GM23338 (cell line): ENCODE measurements around the gene PASK. TPM values are rescaled to one million over a fixed set of nuclear protein-coding genes. Genes with fewer than 3 reads are reported as not detected.

Source experiments
- ATAC-seq: fragments of 200-7000 bp; cut with Tn5 transposase; 3 replicates; pipeline ENCODE4 v1.9.1; 2020
- DNase-seq: peaks from one replicate; pipeline ENCODE4 v3.0.0-alpha.2; 2015; ENCODE audit warnings: low spot score
- H2AFZ ChIP-seq: fragments of 200-600 bp; sonication (generic); 2 replicates; pipeline ENCODE4 v1.8.0; 2016; ENCODE audit warnings: antibody characterized with exemption, mild to moderate bottlenecking, moderate library complexity
- H3F3A ChIP-seq: fragments of 200-600 bp; sonication (generic); replicated peaks from 2 replicates; pipeline ENCODE4 v1.8.0; 2017; ENCODE audit warnings: antibody characterized with exemption, mixed run types, low read depth
- H3K27ac ChIP-seq: fragments of 200-600 bp; sonication (generic); 2 replicates; pipeline ENCODE4 v1.6.1; 2016; ENCODE audit warnings: low read depth
- H3K27me3 ChIP-seq: fragments of 200-600 bp; sonication (generic); 2 replicates; pipeline ENCODE4 v1.8.0; 2016; ENCODE audit warnings: mild to moderate bottlenecking, mixed run types, moderate library complexity; ENCODE audit not compliant: insufficient read depth
- H3K36me3 ChIP-seq: fragments of 200-600 bp; sonication (generic); 2 replicates; pipeline ENCODE4 v1.8.0; 2016; ENCODE audit warnings: mild to moderate bottlenecking; ENCODE audit not compliant: insufficient read depth
- H3K4me1 ChIP-seq: fragments of 200-600 bp; sonication (generic); 2 replicates; pipeline ENCODE4 v1.8.0; 2016; ENCODE audit warnings: mild to moderate bottlenecking, moderate library complexity; ENCODE audit not compliant: insufficient read depth
- H3K4me2 ChIP-seq: fragments of 200-600 bp; sonication (generic); 2 replicates; pipeline ENCODE4 v1.7.1; 2017; ENCODE audit warnings: mixed run types
- H3K4me3 ChIP-seq: fragments of 200-600 bp; sonication (generic); 2 replicates; pipeline ENCODE4 v1.6.1; 2016; ENCODE audit warnings: mixed run types
- H3K79me2 ChIP-seq: fragments of 200-600 bp; sonication (generic); replicated peaks from 2 replicates; pipeline ENCODE4 v1.8.0; 2017; ENCODE audit warnings: mild to moderate bottlenecking; ENCODE audit not compliant: insufficient read depth
- H3K9me2 ChIP-seq: fragments of 200-600 bp; sonication (generic); 2 replicates; pipeline ENCODE4 v1.8.0; 2017; ENCODE audit not compliant: insufficient read depth
- H4K20me1 ChIP-seq: fragments of 200-600 bp; sonication (generic); replicated peaks from 2 replicates; pipeline ENCODE4 v1.8.0; 2017; ENCODE audit warnings: mild to moderate bottlenecking; ENCODE audit not compliant: insufficient read depth
- H3K27ac Mint-ChIP-seq: 2 replicates; pipeline ENCODE4 v1.8.0; 2020; ENCODE audit warnings: inconsistent platforms, mild to moderate bottlenecking, moderate library complexity, mixed read lengths
- H3K27me3 Mint-ChIP-seq: 3 replicates; pipeline ENCODE4 v1.8.0; 2022; ENCODE audit warnings: low read depth, mild to moderate bottlenecking, moderate library complexity, mixed read lengths, inconsistent platforms; ENCODE audit not compliant: insufficient read depth, poor library complexity
- H3K36me3 Mint-ChIP-seq: 3 replicates; pipeline ENCODE4 v1.8.0; 2021; ENCODE audit warnings: low read depth, mild to moderate bottlenecking, inconsistent platforms, moderate library complexity, mixed read lengths
- H3K4me1 Mint-ChIP-seq: 3 replicates; pipeline ENCODE4 v1.8.0; 2020; ENCODE audit warnings: mild to moderate bottlenecking, inconsistent platforms, mixed read lengths
- H3K4me3 Mint-ChIP-seq: 3 replicates; pipeline ENCODE4 v1.8.0; 2021; ENCODE audit warnings: moderate library complexity, mild to moderate bottlenecking, inconsistent platforms, mixed read lengths
- H3K9me3 Mint-ChIP-seq: 3 replicates; pipeline ENCODE4 v1.8.0; 2020; ENCODE audit warnings: moderate library complexity, mild to moderate bottlenecking, inconsistent platforms, mixed read lengths
- CREB1 ChIP-seq: fragments of 250-450 bp; sonication (Bioruptor Pico); IDR thresholded peaks from 2 replicates; pipeline ENCODE4 v1.5.0; 2020; ENCODE audit warnings: low read depth, mild to moderate bottlenecking, moderate library complexity
- CTCF ChIP-seq, 2 experiments: fragments of 200-600 bp in 1 of 2; sonication (generic) in 1 of 2; conservative IDR thresholded peaks; 2 replicates each; pipeline versions ENCODE4 v1.5.1 to v1.6.1; 2016 to 2017; ENCODE audit warnings: antibody characterized with exemption in 2 of 2, low read depth in 2 of 2, mild to moderate bottlenecking in 2 of 2, moderate library complexity in 1 of 2
- EZH2 ChIP-seq: fragments of 200-600 bp; sonication (generic); IDR thresholded peaks from one replicate; pipeline ENCODE4 v1.8.0; 2017; ENCODE audit warnings: antibody characterized with exemption, mild to moderate bottlenecking, low read depth; ENCODE audit not compliant: unreplicated experiment
- EZH2phosphoT487 ChIP-seq: fragments of 200-600 bp; sonication (generic); IDR thresholded peaks from one replicate; pipeline ENCODE4 v1.8.1; 2018; ENCODE audit warnings: antibody characterized with exemption; ENCODE audit not compliant: unreplicated experiment
- JUNB ChIP-seq: IDR thresholded peaks from one replicate; pipeline ENCODE4 v1.6.1; 2016; ENCODE audit warnings: antibody characterized with exemption; ENCODE audit not compliant: unreplicated experiment
- POLR2AphosphoS5 ChIP-seq: IDR thresholded peaks from 2 replicates; pipeline ENCODE4 v1.6.1; 2016; ENCODE audit warnings: antibody characterized with exemption, low read depth
- REST ChIP-seq: IDR thresholded peaks from one replicate; pipeline ENCODE4 v1.6.1; 2018; ENCODE audit warnings: antibody characterized with exemption; ENCODE audit not compliant: unreplicated experiment
- STAT1 ChIP-seq: IDR thresholded peaks from one replicate; pipeline ENCODE4 v1.6.1; 2016; ENCODE audit warnings: antibody characterized with exemption; ENCODE audit not compliant: unreplicated experiment
- ZNF331 ChIP-seq: fragments of 250-450 bp; sonication (Bioruptor Pico); IDR thresholded peaks from 2 replicates; pipeline ENCODE4 v1.5.0; 2020; ENCODE audit warnings: low read depth, mild to moderate bottlenecking, moderate library complexity
- ZNF462 ChIP-seq: fragments of 250-450 bp; sonication (Bioruptor Pico); IDR thresholded peaks from 2 replicates; pipeline ENCODE4 v1.5.0; 2020; ENCODE audit warnings: mild to moderate bottlenecking, moderate library complexity
- polyA plus RNA-seq: library from polyadenylated mRNA; unstranded; fragments of >200 nt; fragmentation: Nextera tagmentation; extraction: Ambion mirVana; gene quantifications from 2 replicates; pipeline ENCODE4 v1.2.1, GENCODE V29; 2016
- total RNA-seq: library from RNA; depleted of rRNA; stranded (reverse); fragments of >200 nt; shearing (Covaris generic); gene quantifications from 2 replicates; pipeline ENCODE4 v1.2.3, GENCODE V29; 2014

PASK gene
- total and polyA plus RNA-seq, 2 experiments from 2014 or later = 12.5 to 38.4 TPM

GRCh38 chr2:241063093-241063551 lies 86.2 kb downstream of the PASK start (continued):
- TF ChIP-seq REST (no peak), EZH2 (no peak), JUNB (no peak), EZH2phosphoT487 (no peak), STAT1 (no peak), POLR2AphosphoS5 (no peak), ZNF331 (CRISPR knock-in tag) (no peak), CTCF (conservative IDR thresholded peaks at IDR 0.05; ENCODE audit: low read depth in 2 of 2) (no peak)

GRCh38 chr2:241062389-241063092 lies 86.7 kb downstream of the PASK start:
- H3K27ac Mint-ChIP-seq = no peak overlapping the region
- no peak overlapping the region for H3K4me3 ChIP-seq
- no peaks in the 10 kb centered on the region for H3K4me1 ChIP-seq
- ATAC-seq (no peak), DNase-seq (no peak)
- H3K36me3 ChIP-seq = no peaks in the 10 kb centered on the region
- H3K79me2 ChIP-seq = no peaks in the 10 kb centered on the region
- H3K9me3 Mint-ChIP-seq = no peaks in the 10 kb centered on the region
- no peaks in the 10 kb centered on the region for H3F3A ChIP-seq
- H3K4me2 ChIP-seq = no peak overlapping the region
- peaks cover 5% of the 10 kb centered on the region for H3K27me3 Mint-ChIP-seq
- H3K9me2 ChIP-seq = no peaks in the 10 kb centered on the region
- H3K36me3 Mint-ChIP-seq = no peaks in the 10 kb centered on the region
- H3K27me3 ChIP-seq = no peaks in the 10 kb centered on the region
- no peak overlapping the region for H3K4me3 Mint-ChIP-seq
- no peak overlapping the region for H3K27ac ChIP-seq
- no peaks in the 10 kb centered on the region for H4K20me1 ChIP-seq
- no peak overlapping the region for H2AFZ ChIP-seq
- no peaks in the 10 kb centered on the region; the same call in 2 of the 3 replicates for H3K4me1 Mint-ChIP-seq
- TF ChIP-seq ZNF331 (CRISPR knock-in tag) (no peak), JUNB (no peak), EZH2phosphoT487 (no peak), CTCF (conservative IDR thresholded peaks at IDR 0.05; ENCODE audit: low read depth in 2 of 2) (no peak), ZNF462 (CRISPR knock-in tag) (no peak), CREB1 (CRISPR knock-in tag) (no peak)
